Mucosa of rectum (tissue), 2 donors: Measurements from ENCODE around the gene DNAH6.

Experiments used
- H3K27ac ChIP-seq, 2 donors: one replicate each; pipeline ENCODE4 v1.7.0; 2013; ENCODE audit warnings: inconsistent platforms in 2 of 2, low read depth in 2 of 2, low read length in 2 of 2
- H3K27me3 ChIP-seq, 2 donors: one replicate each; pipeline ENCODE4 v1.7.0; 2013; ENCODE audit warnings: low read length in 2 of 2; ENCODE audit not compliant: control insufficient read depth in 2 of 2, insufficient read depth in 2 of 2
- H3K36me3 ChIP-seq, 2 donors: one replicate each; pipeline ENCODE4 v1.7.0; 2013; ENCODE audit warnings: low read length in 2 of 2; ENCODE audit not compliant: control insufficient read depth in 2 of 2, insufficient read depth in 2 of 2
- H3K4me1 ChIP-seq, 2 donors: one replicate each; pipeline ENCODE4 v1.7.0; 2013; ENCODE audit warnings: low read length in 2 of 2, mild to moderate bottlenecking in 1 of 2; ENCODE audit not compliant: control insufficient read depth in 2 of 2, insufficient read depth in 2 of 2
- H3K4me3 ChIP-seq, 2 donors: one replicate each; pipeline ENCODE4 v1.7.0; 2013; ENCODE audit warnings: low read length in 2 of 2
- H3K9ac ChIP-seq, 2 donors: one replicate each; pipeline ENCODE4 v1.7.0; 2013; ENCODE audit warnings: low read length in 2 of 2, low read depth in 1 of 2, mild to moderate bottlenecking in 1 of 2
- H3K9me3 ChIP-seq, 2 donors: one replicate each; pipeline ENCODE4 v1.7.0; 2013; ENCODE audit warnings: low read length in 2 of 2; ENCODE audit not compliant: control insufficient read depth in 2 of 2
- donor health status: healthy.
- donor health status: Normal muscosa, but diverticular disease.

DNAH6 gene

GRCh38 chr2:84486441-84487115 lies 29.7 kb upstream of the DNAH6 start:
- Histone ChIP-seq H3K27ac (peak overlapping the region; percentile 79 to 85), H3K9ac (peak overlapping the region in 1 of 2 donors; percentile 40)

DNA sequence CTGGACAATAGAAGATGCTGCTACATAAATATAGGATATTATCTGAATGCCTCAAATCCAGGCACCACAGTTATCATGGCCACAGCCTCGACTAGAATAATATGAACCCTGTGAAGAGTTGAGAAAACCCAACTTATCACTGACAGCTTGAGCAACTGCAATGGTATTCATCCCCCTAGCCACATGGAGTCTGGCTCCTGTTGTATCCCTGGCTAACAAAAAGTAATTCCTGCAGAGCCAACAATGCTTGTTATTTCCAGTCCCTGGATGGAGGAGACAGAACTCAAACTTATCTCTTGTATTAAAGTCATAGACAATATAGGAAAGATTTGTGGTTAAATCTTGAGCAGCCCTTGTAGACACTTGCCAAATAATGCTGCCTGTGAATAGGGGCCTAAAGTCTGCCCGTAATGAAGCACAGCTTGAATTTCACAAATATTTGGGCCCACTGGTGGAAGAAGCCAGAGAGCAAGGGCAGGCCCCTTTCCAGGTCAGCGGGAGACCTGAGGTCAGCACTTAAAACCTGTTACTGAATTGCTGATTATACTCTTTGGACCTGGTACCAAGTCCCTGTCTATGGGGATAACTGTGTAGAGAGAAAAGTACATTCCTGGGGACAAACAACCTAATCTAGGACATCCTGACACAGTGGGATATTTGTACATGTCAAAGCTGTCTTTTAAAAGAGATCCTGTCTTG lies 28.9 kb upstream of the DNAH6 start:
- Histone ChIP-seq H3K27me3 (no peaks in the 10 kb centered on the region), H3K36me3 (no peaks in the 10 kb centered on the region), H3K27ac (peak overlapping the region; percentile 70 to 85), H3K4me3 (no peak overlapping the region), H3K9ac (no peak overlapping the region), H3K9me3 (no peaks in the 10 kb centered on the region), H3K4me1 (peaks cover 7 to 25% of the 10 kb centered on the region in 2 donors)

More at GRCh38 chr2:84486441-84487115, 29.7 kb upstream of the DNAH6 start:
- Histone ChIP-seq H3K27me3 (no peaks in the 10 kb centered on the region), H3K9me3 (no peaks in the 10 kb centered on the region), H3K36me3 (no peaks in the 10 kb centered on the region), H3K4me3 (no peak overlapping the region), H3K4me1 (peaks cover 7 to 25% of the 10 kb centered on the region in 2 donors)

GRCh38 chr2:84491256-84491655 lies 25.0 kb upstream of the DNAH6 start:
- Histone ChIP-seq H3K27me3 (no peaks in the 10 kb centered on the region), H3K36me3 (no peaks in the 10 kb centered on the region), H3K27ac (no peak overlapping the region), H3K9me3 (no peaks in the 10 kb centered on the region), H3K4me3 (no peak overlapping the region), H3K9ac (no peak overlapping the region), H3K4me1 (peaks cover 11 to 20% of the 10 kb centered on the region in 2 donors)

- Histone ChIP-seq H3K9ac (no peak overlapping the region), H3K4me1 (peaks cover 11 to 19% of the 10 kb centered on the region in 2 donors), H3K36me3 (no peaks in the 10 kb centered on the region), H3K27me3 (no peaks in the 10 kb centered on the region), H3K9me3 (no peaks in the 10 kb centered on the region), H3K27ac (no peak overlapping the region), H3K4me3 (no peak overlapping the region)
These were observed 24.6 kb upstream of the DNAH6 start for GRCh38 chr2:84491741-84492140.

GRCh38 chr2:84492571-84492970 lies 23.7 kb upstream of the DNAH6 start:
- no peaks in the 10 kb centered on the region for H3K9me3 ChIP-seq
- H3K27me3 ChIP-seq, result no peaks in the 10 kb centered on the region
- no peak overlapping the region for H3K27ac ChIP-seq
- H3K4me1 ChIP-seq, result peaks cover 6 to 11% of the 10 kb centered on the region in 2 donors
- H3K36me3 ChIP-seq, result no peaks in the 10 kb centered on the region
- H3K4me3 ChIP-seq, result no peak overlapping the region
- H3K9ac ChIP-seq, result no peak overlapping the region

- no peak overlapping the region for H3K9ac ChIP-seq
- no peak overlapping the region for H3K4me3 ChIP-seq
- no peaks in the 10 kb centered on the region for H3K36me3 ChIP-seq
- H3K9me3 ChIP-seq, result no peaks in the 10 kb centered on the region
- H3K27me3 ChIP-seq, result no peaks in the 10 kb centered on the region
- peaks cover 4 to 13% of the 10 kb centered on the region in 2 donors for H3K4me1 ChIP-seq
- H3K27ac ChIP-seq, result no peak overlapping the region
These were observed 22.8 kb upstream of the DNAH6 start for GRCh38 chr2:84493514-84493913.

DNA sequence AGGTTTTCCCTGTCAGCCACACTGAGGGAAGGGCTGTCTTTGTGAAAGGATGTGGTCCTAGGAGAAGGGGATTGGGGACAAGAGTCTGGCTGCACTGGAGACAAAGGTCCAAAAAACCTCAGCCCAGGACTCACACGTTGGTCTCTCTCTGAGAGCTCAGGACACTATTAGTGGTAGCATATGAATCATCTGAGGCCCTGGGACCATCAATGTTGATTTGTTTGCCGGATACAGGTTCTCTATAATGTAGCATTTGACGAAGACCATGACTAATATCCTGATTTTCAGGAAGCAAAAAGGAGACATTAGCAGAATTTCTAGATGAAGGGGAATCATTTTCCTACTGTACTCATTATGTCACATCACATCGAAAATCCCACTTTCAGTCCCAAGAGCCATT lies 22.2 kb upstream of the DNAH6 start:
- H3K36me3 ChIP-seq, result no peaks in the 10 kb centered on the region
- no peak overlapping the region for H3K27ac ChIP-seq
- peaks cover 4 to 13% of the 10 kb centered on the region in 2 donors for H3K4me1 ChIP-seq
- no peaks in the 10 kb centered on the region for H3K27me3 ChIP-seq
- H3K4me3 ChIP-seq, result no peak overlapping the region
- no peaks in the 10 kb centered on the region for H3K9me3 ChIP-seq
- no peak overlapping the region for H3K9ac ChIP-seq

DNA sequence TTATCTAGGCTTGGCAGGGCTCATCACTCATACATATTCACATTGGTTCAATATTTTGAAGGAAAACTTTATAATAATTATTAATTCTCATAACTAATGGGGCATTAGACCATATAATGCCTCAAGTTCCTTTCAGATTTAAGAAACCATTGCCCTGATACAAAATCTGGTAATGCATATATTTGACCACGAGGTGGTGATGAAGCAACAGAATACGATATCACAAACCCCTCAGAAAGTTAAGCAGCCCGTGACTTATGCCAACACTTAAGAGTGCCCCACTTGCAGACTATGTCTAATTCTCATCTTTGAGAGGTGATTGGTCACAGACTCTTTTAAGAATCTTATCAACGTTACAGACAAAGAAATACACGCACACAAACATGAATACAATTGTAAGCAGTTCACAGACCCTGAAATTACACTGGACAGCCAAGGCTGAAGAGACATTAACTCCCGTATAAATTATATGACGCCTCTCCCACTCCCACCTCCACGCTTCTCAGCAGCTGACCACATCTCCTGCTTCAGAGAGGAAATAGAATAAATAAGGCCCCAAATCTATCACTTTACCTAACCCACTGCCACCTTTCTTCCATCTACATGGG lies 20.7 kb upstream of the DNAH6 start:
- Histone ChIP-seq H3K27me3 (no peaks in the 10 kb centered on the region), H3K36me3 (no peaks in the 10 kb centered on the region), H3K4me3 (no peak overlapping the region), H3K9ac (peak overlapping the region in 1 of 2 donors; percentile 24), H3K4me1 (peaks cover 4 to 13% of the 10 kb centered on the region in 2 donors), H3K27ac (no peak overlapping the region), H3K9me3 (no peaks in the 10 kb centered on the region)

DNA sequence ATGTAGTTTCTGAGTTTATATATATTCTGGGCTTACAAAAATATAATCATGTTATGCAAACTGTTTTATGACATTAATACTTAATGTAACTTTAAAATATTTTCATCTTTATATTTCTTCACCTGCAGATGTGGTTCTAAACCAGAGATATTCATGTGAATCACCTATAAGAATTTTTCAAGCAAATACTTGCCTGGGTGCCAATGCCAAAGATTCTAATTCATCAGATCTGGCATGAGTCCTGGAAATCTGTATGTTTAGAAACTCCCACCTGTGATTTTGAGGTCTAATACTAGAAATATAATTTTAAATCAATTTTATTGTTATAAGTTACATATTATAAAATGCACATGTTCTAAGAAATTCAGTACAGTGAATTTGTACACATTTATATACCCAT lies 19.9 kb upstream of the DNAH6 start:
- no peak overlapping the region for H3K27ac ChIP-seq
- no peak overlapping the region for H3K4me3 ChIP-seq
- peaks cover 4 to 13% of the 10 kb centered on the region in 2 donors for H3K4me1 ChIP-seq
- no peaks in the 10 kb centered on the region for H3K27me3 ChIP-seq
- no peaks in the 10 kb centered on the region for H3K36me3 ChIP-seq
- no peak overlapping the region for H3K9ac ChIP-seq
- no peaks in the 10 kb centered on the region for H3K9me3 ChIP-seq

DNA sequence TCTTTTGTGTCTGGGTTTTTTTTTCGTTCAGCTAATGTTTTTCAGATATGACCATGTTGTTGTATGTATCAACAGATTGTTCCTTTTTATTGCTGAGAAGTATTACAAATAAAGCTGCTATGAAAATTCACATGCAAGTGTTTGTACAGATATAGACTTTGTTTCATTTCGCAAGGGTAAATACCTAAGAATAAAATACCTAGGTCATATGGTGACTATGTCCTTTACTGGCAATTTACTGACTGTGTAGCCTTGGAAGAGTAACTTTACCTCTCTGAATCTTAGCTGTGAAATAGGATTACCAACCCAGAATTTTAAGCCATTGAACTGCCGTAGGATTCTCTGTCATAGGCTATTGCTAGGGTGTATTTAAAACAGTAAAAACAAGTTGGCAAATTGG lies 19.0 kb upstream of the DNAH6 start:
- Histone ChIP-seq H3K27ac (peak overlapping the region; percentile 11 to 60), H3K4me1 (peaks cover 4 to 13% of the 10 kb centered on the region in 2 donors), H3K36me3 (no peaks in the 10 kb centered on the region), H3K27me3 (no peaks in the 10 kb centered on the region), H3K9me3 (no peaks in the 10 kb centered on the region), H3K9ac (no peak overlapping the region), H3K4me3 (no peak overlapping the region)
